Thyroid gland (tissue), 4 donors: ENCODE results near the gene EAF1.

Source experiments
- CTCF ChIP-seq, 6 experiments: fragments of 200-600 bp in 3 of 6; fragments of 450-650 bp in 3 of 6; sonication (generic) in 3 of 6; IDR thresholded peaks; one replicate each; pipeline ENCODE4 v1.5.1; 2016 to 2019; ENCODE audit warnings: antibody characterized with exemption in 6 of 6, mild to moderate bottlenecking in 2 of 6, inconsistent platforms in 1 of 6, moderate library complexity in 1 of 6
- POLR2A ChIP-seq, 2 donors: fragments of 450-650 bp; IDR thresholded peaks; one replicate each; pipeline ENCODE4 v1.6.1; 2017; ENCODE audit warnings: antibody characterized with exemption in 2 of 2, mild to moderate bottlenecking in 2 of 2, moderate library complexity in 1 of 2

- TF ChIP-seq CTCF (IDR thresholded peaks at IDR 0.05) = no peak
- no peak for TF ChIP-seq POLR2A (IDR thresholded peaks at IDR 0.05)
Observed at GRCh38 chr3:15387171-15387581, 40.2 kb upstream of the EAF1 start.
